Transverse colon (tissue), 3 donors: ENCODE results near the gene KCNJ16.

Experiments
- POLR2A ChIP-seq: fragments of 450-650 bp; IDR thresholded peaks from one replicate; pipeline ENCODE4 v1.6.1; 2016; ENCODE audit warnings: antibody characterized with exemption, mild to moderate bottlenecking, moderate library complexity
- TF ChIP-seq, protein P1 (sequence below), 5 experiments: fragments of 200-600 bp in 3 of 5; fragments of 450-650 bp in 2 of 5; sonication (generic) in 3 of 5; IDR thresholded peaks; 1 replicate in 2 of 5; 2 replicates in 3 of 5; pipeline ENCODE4 v1.5.1; 2016 to 2017; ENCODE audit warnings: antibody characterized with exemption in 5 of 5, inconsistent platforms in 3 of 5, mild to moderate bottlenecking in 2 of 5, moderate library complexity in 1 of 5

- TF ChIP-seq, protein P1, sequence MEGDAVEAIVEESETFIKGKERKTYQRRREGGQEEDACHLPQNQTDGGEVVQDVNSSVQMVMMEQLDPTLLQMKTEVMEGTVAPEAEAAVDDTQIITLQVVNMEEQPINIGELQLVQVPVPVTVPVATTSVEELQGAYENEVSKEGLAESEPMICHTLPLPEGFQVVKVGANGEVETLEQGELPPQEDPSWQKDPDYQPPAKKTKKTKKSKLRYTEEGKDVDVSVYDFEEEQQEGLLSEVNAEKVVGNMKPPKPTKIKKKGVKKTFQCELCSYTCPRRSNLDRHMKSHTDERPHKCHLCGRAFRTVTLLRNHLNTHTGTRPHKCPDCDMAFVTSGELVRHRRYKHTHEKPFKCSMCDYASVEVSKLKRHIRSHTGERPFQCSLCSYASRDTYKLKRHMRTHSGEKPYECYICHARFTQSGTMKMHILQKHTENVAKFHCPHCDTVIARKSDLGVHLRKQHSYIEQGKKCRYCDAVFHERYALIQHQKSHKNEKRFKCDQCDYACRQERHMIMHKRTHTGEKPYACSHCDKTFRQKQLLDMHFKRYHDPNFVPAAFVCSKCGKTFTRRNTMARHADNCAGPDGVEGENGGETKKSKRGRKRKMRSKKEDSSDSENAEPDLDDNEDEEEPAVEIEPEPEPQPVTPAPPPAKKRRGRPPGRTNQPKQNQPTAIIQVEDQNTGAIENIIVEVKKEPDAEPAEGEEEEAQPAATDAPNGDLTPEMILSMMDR (IDR thresholded peaks at IDR 0.05), result no peak
- TF ChIP-seq POLR2A, result no peak
These were observed 41.9 kb upstream of the KCNJ16 start for GRCh38 chr17:70033165-70033564.
